Stimulated activated CD8-positive, alpha-beta memory T cell treated with anti-CD3 and anti-CD28 coated beads, Interleukin-4, amount 100 ng/mL, for 24 hours (primary cell): ENCODE results near the gene FKBP1B.
"Not testable (repeated sequence)": the region's sequence is repeated elsewhere in the genome, so short reads cannot be mapped to it uniquely, and the experiment has no call there.

Experiments
- DNase-seq: peaks from one replicate; pipeline ENCODE4 v3.0.0-alpha.2; 2020; ENCODE audit warnings: low read depth

FKBP1B gene

DNA sequence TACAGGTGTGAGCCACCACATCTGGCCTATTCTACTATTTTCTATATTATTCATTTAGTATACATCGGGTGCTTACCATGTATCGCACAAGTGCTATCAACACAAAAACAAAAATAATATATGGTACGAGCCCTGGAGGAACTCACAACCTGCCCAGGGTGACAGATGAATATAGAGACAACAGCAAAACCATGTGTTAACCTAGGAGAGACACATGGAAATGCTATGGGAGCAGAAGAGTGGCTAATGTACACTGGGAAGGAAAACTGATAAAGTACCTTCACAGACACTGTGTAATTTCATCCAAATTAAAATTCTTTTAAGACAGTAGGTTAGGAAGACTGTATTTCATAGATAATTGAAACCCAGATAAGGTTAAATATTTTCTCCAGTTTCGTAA, 22.7 kb downstream of the FKBP1B start:
- no peak for DNase-seq

DNA sequence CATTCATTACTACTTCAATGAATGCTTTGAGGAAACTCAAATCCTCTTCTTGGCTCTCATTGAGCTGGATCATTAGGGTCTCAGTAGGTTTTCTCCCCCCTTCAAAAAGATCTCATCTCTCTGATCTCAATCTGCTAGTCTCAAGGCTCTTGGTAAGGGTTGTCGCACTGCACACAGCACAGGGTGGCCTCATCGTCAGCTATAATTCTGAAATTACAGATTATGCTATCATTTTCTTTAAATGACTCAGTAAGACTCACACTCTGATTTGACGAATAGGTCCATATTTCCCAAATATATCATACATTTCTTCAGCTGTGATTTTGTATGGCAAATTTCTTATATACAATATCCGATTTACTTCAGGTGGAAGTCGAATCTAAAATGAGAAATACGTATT, 24.3 kb downstream of the FKBP1B start:
- DNase-seq, result no peak

DNA sequence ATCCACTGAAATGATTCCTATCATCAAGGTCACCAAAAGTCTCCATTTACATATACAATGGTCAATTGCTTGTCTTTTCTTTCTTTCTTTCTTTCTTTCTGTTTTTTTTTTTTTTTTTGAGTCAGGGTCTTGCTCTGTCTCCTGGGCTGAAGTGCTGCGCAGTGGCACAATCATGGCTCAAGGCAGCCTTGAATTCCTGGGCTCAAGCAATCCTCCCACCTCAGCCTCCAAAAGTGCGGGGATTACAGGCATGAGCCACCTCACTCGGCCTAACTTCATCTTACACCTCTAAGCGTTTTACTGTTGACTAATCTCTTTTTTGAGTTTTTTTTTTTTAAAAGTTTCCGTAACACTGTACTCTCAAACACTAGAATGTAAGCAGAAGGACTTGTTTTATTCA, 25.7 kb downstream of the FKBP1B start:
- DNase-seq, result no peak

DNA sequence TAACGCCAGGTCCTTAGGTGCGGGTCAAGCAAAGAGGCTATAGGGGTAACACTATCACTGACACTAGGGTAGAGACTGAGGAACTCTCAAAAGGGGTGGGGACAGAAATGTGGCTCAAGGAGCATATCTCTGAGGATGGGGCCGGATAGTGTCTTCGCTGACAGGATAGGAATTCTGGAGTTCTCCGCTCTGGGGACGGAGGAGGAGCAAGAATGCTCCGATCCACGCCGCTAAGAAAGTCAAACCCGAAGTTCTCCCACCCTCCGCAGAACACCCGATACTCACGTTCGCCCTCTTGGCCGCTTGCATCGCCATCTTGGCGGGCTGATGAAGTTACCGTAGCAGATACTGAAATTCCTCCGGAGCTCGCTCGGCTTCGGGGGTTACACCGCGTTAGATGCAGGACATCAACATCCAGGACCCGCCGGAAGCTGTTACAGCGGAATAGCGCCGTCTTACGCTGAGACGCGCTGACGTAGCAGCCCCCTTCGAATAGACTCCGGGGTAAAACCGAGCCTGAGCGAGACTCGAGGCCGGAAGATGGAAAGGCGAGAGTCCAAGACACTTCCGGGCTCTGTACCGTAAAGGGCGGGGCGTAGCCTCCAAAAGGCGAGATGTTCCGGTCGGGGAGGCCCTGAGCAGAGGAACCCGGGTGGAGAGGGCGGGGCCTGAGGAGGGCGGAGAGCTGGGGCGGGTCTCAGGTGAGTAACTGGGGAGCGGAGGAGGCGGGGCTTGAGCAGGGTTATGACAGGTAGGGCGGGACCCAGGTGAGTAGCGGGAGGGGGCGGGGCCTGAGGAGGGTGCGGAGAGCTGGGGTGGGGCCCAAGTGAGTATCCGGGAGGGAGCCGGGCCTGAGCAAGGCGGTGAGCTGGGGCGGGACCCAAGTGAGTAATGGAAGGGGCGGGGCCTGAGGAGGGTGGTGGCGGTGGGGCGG, 26.6 kb downstream of the FKBP1B start, which contains the start of gene SF3B6:
TSS of gene SF3B6 (minus strand) at position 412 of the 934 bp plus-strand sequence. CDS start at position 315, 97 bp downstream.
- peak; percentile 98 for DNase-seq

DNA sequence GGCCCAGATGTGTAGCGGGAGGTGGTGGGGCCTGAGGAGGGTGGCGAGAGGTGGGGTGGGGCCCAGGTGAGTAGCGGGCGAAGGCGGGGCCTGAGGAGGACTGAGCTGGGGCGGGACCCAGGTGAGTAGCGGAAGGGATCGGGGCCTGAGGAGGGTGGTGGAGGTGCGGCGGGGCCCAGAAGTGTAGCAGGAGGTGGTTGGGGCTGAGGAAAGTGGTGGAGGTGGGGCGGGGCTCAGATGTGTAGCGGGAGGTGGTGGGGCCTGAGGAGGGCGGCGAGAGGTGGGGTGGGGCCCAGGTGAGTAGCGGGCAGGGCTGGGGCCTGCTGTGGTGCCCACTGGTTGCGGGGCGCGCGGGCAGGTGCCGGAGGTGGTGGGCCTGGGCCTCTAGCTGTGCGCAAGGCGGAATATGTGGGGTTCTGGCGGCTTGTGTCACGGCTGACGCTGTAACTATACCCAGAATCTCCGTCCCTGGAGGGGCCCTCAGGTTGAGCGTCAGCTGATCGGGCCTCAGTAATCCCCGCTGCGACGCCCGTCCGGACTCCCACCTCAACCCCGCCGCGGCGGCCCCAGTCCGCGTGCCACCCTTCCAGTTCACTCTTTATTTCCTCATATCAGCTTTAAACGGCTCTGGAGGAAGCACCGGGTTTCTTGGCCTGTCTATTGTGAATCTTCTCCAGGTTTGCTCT, 27.5 kb downstream of the FKBP1B start:
- DNase-seq, result no peak

DNA sequence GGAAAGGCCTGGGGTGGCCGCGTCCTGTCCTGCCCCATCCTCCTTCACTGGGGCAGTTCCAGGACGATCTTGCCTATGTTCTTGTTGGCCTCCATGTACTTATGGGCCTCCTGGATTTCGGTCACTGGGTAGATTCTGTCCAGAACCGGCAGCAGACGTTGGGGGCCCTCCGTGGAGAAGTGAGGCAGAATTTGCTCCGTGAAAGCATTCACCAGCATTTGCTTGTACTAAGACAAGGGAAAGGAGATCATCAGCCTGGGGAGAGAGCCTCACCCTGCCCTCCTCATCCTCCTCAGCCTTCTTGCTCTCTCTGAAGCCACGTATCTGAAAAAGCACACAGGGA, 28.0 kb downstream of the FKBP1B start:
- DNase-seq, result no peak

DNA sequence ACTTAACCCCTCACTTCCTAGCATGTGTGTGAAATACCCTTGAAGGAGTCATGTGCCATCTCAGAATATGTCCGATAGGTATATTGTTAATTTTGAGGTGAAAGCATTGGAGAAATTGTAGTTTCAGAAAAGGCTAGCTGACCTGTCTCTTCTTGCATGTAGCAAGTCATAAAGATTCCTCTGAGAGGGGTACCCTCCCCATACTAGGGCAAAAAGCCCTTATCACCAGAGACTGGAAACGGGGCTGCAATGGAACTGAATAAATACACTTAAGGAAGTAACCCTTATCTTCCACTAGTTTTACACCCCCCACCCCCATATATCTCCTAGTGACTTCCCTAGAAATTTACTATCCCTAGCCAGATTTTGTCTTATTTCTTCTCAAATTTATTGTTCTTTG, 28.3 kb downstream of the FKBP1B start:
- no peak for DNase-seq

DNA sequence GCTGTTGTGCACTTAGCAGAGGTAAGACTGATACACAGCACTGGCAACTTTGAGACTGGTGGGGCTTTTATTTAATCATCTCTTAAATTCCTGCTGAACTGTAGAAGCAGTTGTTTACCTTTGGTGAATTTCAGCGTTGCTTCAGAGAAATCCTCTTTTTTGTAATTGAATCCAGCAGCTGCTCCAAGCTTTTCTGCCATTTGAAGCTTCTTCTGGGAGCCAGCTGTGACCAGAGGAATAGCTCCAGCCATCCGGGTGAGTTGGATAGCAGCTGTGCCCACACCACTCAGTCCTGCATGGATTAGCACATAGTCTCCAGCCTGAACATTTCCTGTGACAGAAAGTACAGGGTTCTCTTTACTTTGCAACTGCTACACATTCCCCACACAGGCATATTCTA, 31.2 kb downstream of the FKBP1B start:
- DNase-seq, result no peak

DNA sequence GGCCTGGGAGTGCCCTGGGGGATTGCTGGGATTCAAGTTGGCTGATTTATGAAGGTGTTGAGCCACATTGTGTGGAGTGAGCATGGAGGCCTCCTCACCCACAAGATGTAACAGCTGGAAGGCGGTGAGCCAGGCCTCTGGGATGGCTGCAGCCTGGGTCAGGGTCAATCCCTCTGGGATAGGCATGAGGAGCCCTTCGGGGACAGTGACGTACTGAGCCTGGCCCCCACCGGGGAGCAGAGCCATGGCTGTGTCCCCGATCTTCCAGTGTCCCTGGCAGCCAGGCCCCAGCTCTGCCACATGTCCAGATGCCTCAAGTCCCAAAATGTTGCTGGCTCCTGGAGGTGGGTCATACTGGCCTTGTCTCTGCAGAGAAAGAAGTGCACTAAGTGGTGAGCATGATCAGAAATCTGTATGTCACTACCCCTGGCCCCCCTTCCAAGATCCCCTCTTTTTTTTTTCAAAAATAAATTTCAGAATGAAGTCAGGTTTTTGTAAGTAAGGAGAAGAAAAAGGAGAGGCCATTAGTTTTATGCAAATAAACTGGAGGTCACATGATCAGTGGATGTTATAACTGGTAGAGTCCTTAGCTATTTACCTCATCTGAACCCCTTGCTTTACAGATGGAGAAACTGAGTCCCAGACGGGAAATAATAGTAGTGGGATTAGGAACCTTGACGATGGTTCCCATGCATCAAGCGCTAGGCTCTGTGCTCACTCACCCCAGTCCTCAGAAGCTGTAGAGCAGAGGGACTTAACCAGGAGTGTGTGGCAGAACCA, 33.4 kb downstream of the FKBP1B start:
- DNase-seq, result no peak

DNA sequence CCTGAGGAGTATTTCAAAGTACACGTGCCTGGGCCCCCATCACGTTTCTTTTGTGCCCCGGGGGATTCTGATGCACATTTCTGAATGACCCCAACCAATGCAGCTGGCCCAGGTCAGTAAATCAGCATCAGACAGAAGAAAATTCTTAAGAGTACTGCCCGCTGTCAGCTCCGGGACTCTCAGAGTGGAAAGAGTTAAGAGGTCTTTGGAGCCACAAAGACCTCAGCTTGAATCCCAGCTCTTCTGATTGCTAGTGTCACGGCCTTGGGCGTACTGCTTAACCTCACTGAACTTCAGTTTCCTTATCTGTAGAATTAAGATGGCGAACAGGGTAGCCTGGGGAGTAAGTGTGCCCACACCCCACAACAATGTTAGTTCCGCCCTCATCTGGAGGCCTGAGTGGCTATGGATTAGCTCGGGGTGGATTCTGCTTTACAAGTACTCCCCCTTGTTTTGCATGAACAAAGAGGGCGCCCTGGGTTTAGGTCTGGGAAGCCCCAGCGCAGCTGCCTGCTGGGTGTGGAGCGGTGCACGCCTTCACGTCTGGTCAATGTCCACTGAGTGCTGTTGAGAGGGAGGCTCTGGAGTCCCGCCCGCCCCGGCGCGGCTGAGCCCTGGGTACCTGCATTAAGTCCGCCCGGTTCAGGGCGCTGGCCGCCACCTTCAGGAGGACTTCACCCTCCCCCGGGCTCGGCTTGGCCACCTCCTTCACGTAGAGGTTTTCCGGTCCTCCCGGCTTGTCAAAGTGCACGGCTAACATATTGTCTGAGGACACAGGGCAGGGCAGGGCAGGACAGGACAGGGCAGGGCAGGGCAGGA, 34.2 kb downstream of the FKBP1B start:
- peak; percentile 15 for DNase-seq

DNA sequence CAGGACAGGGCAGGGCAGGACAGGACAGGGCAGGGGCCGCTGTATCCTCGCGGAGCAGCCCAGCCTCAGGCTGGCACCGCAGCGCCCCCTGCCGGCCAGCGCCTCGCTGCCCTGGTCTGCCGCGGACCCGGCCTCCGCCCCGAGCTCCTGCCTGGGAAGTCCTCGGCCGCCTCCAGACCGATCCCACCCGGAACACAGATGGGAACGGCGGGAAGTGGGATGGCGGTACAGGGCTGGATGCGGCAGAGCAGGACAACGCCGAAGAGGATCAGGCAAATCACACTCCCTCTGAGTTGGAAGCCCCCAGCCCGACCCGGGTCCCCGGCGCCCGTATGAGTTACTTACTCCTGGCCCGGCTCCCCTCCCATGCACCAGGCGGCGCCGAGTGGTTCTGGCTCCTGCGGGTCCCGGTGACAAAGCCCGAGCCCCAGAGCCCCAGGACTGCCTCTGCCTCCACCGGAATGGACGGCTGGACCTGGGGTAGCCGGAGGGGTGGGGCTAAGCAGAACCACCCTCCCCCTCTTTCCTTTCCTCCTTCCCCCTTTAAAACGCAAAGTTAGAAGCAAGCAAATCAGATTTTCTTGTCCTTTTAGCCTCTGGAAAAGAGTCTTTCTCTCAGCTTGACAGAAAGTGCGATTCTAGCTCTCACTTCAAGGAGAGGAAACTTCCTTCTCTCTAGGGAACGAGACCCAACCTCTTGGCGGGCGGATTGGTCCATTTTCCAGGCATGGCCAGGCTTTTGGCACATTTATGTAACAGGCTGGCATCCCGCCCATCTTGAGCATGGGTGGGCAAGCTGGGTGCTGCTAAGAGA, 35.1 kb downstream of the FKBP1B start, which contains the start of gene TP53I3:
TSS of gene TP53I3 (minus strand) at position 449 of the 814 bp plus-strand sequence. CDS start 508 bp downstream, outside the sequence.
- DNase-seq, result peak; percentile 78

DNA sequence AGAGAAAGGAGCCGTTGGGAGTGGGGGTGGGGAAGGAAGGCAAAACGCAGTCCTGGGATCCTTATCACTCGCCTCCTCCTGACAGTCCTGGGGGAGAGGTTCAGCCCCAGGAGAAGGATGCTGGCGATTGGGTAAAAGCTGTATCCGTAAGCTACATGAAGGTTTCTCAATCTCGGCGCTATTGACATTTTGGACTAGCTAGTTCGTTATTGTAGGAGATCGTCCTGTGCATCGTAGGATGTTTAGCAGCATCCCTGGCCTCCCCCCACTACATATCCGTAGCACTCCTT, 35.6 kb downstream of the FKBP1B start:
- no peak for DNase-seq

DNA sequence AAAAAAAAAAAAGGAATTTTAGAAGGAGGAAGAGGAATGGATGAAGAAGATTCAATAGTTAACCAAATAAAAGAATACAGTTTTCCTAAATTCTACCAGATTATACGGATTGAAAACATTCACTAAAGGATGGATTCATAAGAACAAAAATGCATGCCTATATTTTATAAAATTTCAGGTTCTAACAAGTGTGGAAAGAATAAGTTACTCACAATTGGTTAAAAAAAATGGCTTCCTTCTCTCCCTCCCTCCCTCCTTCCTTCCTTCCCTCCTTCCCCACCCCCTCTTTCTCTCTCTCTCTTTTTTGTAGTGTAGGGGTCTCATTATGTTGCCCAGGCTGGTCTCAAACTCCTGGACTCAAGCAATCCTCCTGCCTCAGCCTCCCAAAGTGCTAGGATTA, 36.7 kb downstream of the FKBP1B start:
- no peak for DNase-seq

DNA sequence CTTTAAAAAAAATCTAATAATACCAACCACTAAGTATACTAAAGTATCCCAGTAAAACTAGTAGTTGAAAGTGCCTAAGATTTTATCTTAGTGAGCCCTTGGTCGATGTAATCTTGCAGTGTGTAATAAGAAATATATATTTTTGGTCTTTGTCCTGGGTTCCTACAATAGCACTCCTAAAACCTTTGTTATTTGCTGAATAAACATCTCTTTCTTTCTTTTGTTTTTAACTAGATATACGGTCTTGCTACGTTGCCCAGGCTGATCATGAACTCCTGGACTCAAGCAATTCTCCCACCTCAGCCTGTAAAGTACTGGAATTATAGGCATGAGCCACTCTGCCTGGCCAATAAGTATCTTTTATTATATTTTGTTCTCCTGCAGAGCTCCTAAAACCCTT, 37.5 kb downstream of the FKBP1B start:
- DNase-seq, result no peak

DNA sequence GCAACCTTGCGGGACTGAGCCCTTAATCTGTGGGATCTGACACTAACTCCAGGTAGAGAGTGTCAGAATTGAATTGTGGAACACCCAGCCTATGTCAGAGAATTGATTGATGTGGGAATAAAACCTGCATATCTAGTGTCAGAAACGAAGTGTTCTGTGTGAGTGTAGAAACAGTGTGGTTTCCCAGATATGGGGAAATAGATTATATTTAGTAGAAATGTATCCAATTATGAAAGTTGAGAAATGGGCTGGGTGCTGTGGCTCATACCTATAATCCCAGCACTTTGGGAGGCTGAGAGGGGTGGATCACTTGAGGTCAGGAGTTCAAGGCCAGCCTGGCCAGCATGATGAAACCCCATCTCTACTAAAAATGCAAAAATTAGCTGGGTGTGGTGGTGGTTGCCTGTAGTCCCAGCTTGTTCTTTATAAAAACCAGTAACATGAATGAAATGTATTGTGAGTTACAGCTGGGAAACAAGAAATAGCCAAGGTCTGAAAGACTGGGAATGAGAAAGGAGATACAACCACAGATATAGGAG, 39.3 kb downstream of the FKBP1B start:
- no peak for DNase-seq

DNA sequence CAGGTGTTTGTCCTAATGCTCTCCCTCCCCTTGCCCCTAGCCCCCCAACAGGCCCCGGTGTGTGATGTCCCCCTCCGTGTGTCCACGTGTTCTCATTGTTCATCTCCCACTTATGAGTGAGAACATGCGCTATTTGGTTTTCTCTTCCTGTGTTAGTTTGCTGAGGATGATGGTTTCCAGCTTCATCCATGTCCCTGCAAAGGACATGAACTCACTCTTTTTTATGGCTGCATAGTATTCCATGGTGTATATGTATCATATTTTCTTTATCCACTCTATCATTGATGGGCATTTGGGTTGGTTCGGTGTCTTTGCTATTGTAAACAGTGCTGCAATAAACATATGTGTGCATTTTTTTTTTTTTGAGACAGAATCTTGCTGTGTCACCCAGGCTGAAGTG, 43.7 kb downstream of the FKBP1B start:
- not testable (repeated sequence) for DNase-seq

DNA sequence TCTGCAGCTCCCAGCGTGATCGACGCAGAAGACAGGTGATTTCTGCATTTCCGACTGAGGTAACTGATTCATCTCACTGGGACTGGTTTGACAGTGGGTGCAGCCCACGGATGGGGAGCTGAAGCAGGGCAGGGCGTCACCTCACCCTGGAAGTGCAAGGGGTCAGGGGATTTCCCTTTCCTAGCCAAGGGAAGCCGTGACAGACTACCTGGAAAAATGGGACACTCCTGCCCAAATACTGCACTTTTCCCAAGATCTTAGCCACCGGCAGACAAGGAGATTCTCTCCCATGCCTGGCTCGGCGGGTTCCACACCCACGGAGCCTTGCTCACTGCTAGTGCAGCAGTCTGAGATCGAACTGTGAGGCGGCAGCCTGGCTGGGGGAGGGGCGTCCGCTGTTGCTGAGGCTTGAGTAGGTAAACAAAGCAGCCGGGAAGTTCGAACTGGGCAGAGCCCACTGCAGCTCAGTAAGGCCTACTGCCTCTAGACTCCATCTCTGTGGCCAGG, 45.7 kb downstream of the FKBP1B start:
- DNase-seq, result not testable (repeated sequence)

DNA sequence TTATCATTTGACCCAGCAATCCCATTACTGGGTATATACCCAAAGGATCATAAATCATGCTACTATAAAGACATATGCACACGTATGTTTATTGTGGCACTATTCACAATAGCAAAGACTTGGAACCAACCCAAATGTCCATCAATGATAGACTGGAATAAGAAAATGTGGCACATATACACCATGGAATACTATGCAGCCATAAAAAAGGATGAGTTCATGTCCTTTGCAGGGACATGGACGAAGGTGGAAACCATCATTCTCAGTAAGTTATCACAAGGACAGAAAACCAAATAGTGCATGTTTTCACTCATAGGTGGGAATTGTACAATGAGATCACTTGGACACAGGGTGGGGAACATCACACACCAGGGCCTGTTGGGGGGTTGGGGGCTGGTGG, 51.2 kb downstream of the FKBP1B start:
- DNase-seq, result not testable (repeated sequence)

DNA sequence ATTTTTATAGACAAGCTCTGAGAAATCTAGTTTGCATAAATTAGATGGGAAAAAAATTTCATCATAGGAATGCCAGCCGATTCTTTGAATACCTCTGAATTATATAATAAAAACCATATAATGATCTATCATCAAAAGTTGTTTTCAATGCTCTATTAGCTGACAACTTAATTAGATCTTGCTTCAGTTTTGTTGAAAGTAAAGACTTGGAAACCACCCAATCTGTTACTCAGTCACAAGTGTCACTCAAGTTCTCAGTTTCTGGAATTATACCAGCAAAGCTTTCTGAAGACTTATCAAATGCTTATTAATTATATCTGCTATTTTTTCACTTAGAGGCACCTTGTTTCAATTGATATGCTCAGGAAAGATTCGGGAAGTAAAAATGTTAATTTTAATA, 52.5 kb downstream of the FKBP1B start:
- DNase-seq, result no peak

DNA sequence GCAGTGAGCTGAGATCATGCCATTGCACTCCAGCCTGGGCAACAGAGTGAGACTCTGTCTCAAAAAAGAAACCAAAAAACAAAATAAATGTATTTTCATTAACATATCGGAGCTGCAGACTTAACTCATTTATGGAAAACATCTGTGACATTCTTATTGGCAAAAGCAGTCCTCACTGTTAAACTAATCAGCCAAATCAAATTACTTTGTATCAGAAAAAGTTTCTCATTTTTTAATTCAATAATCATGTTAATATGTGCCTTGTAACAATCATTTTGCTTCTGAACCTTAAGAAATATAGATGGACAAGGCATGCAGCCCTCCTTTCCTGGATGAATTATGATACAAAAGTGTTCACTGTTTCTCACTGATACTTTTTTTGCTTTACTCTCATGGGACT, 53.1 kb downstream of the FKBP1B start:
- DNase-seq, result no peak
